GM12878 (cell line): ENCODE data around the gene CATSPER3. TPM values are rescaled to one million over a fixed set of nuclear protein-coding genes. Genes with fewer than 3 reads are reported as not detected.

ENCODE experiments used
- ATAC-seq: fragments of 200-7000 bp; cut with Tn5 transposase; 3 replicates; pipeline ENCODE4 v1.9.1; 2020; ENCODE audit warnings: mild to moderate bottlenecking, moderate library complexity
- BruUV-seq: library from RNA; stranded (reverse); fragments of 400-500 nt; replicated peaks from 2 replicates; lab custom pipeline; 2021; lab: Mats Ljungman, UMichigan
- CTCF ChIA-PET: fragments of 300-600 bp; sonication (Branson Sonifier 250); formaldehyde crosslinking; extraction: SDS; loops from one replicate; lab custom pipeline; 2021; ENCODE audit warnings: inconsistent platforms; lab: Yijun Ruan, JAX
- POLR2A ChIA-PET: fragments of 350-600 bp; formaldehyde crosslinking; extraction: SDS; loops from one replicate; lab custom pipeline; 2021; ENCODE audit warnings: inconsistent platforms; lab: Charles Lee
- RAD21 ChIA-PET: fragments of 300-600 bp; sonication (Branson Sonifier 250); formaldehyde crosslinking; loops from one replicate; lab custom pipeline; 2023; ENCODE audit warnings: antibody characterized with exemption; ENCODE audit not compliant: unreplicated experiment; lab: Charles Lee
- SMC1A ChIA-PET: fragments of 300-600 bp; sonication (Branson Sonifier 250); formaldehyde crosslinking; loops from one replicate; lab custom pipeline; 2023; ENCODE audit not compliant: unreplicated experiment, uncharacterized antibody; lab: Charles Lee
- DNase-seq: peaks from one replicate; pipeline ENCODE4 v3.0.0-alpha.2; 2011; ENCODE audit warnings: low read depth, low spot score
- FAIRE-seq: peaks from 3 replicates; lab custom pipeline; 2011; peaks lifted over from hg19 to GRCh38; lab: Jason Lieb, UNC
- H2AFZ ChIP-seq: 2 replicates; pipeline ENCODE4 v1.6.0; 2011; ENCODE audit warnings: low read depth, low read length, control low read depth; ENCODE audit not compliant: control insufficient read depth
- H3K27ac ChIP-seq: 2 replicates; pipeline ENCODE4 v1.5.1; 2011; ENCODE audit warnings: control low read depth; ENCODE audit not compliant: control insufficient read depth, insufficient read depth
- H3K27me3 ChIP-seq, 2 experiments: replicated peaks in 1 of 2; 2 replicates each; pipeline versions ENCODE4 v1.6.0 to v1.6.1; 2011; ENCODE audit warnings: low read length in 1 of 2; ENCODE audit not compliant: control insufficient read depth in 2 of 2, insufficient read depth in 2 of 2
- H3K36me3 ChIP-seq, 2 experiments: 2 replicates each; pipeline ENCODE4 v1.5.1; 2011; ENCODE audit warnings: low read length in 1 of 2; ENCODE audit not compliant: control insufficient read depth in 2 of 2, insufficient read depth in 2 of 2
- H3K4me1 ChIP-seq: 2 replicates; pipeline ENCODE4 v1.6.1; 2011; ENCODE audit warnings: mild to moderate bottlenecking, low read length, moderate library complexity, mixed read lengths; ENCODE audit not compliant: control insufficient read depth, insufficient read depth
- H3K4me2 ChIP-seq: 2 replicates; pipeline ENCODE4 v1.6.0; 2011; ENCODE audit warnings: control low read depth; ENCODE audit not compliant: control insufficient read depth, insufficient read depth
- H3K4me3 ChIP-seq: fragments of 200-600 bp; sonication (generic); 2 replicates; pipeline ENCODE4 v1.5.1; 2016
- H3K79me2 ChIP-seq: 2 replicates; pipeline ENCODE4 v1.6.0; 2011; ENCODE audit warnings: low read length; ENCODE audit not compliant: control insufficient read depth, insufficient read depth
- H3K9ac ChIP-seq: 2 replicates; pipeline ENCODE4 v1.8.0; 2011; ENCODE audit warnings: low read length, control low read depth, mixed read lengths; ENCODE audit not compliant: control insufficient read depth, insufficient read depth
- H3K9me3 ChIP-seq: replicated peaks from 3 replicates; pipeline ENCODE4 v1.5.1; 2011; ENCODE audit warnings: mild to moderate bottlenecking, low read length; ENCODE audit not compliant: control insufficient read depth, insufficient read depth
- H4K20me1 ChIP-seq: 2 replicates; pipeline ENCODE4 v1.6.0; 2011; ENCODE audit not compliant: control insufficient read depth, insufficient read depth
- CHD2 ChIP-seq: IDR thresholded peaks from 2 replicates; pipeline ENCODE4 v1.6.1; 2011; ENCODE audit warnings: low read depth, low read length, improper control_type of control experiment, borderline replicate concordance
- CREM ChIP-seq: IDR thresholded peaks from 2 replicates; pipeline ENCODE4 v1.6.1; 2014; ENCODE audit warnings: antibody characterized with exemption, low read depth
- ESRRA ChIP-seq: IDR thresholded peaks from 2 replicates; pipeline ENCODE4 v1.6.1; 2012; ENCODE audit warnings: mild to moderate bottlenecking, low read length, improper control_type of control experiment
- FOS ChIP-seq: IDR thresholded peaks from 3 replicates; pipeline ENCODE4 v1.6.1; 2011; ENCODE audit warnings: borderline replicate concordance; ENCODE audit not compliant: insufficient read length; ENCODE audit errors: extremely low read depth
- PML ChIP-seq: IDR thresholded peaks from 2 replicates; pipeline ENCODE4 v1.6.1; 2012; ENCODE audit warnings: low read length, inconsistent platforms
- SP1 ChIP-seq: IDR thresholded peaks from one replicate; pipeline ENCODE4 v1.6.1; 2011; ENCODE audit warnings: low read depth, low read length
- SUZ12 ChIP-seq: fragments of 200-600 bp; sonication (generic); IDR thresholded peaks from one replicate; pipeline ENCODE4 v1.6.1; 2018; ENCODE audit warnings: antibody characterized with exemption, mild to moderate bottlenecking; ENCODE audit not compliant: unreplicated experiment
- ZNF687 ChIP-seq: fragments of 450-650 bp; IDR thresholded peaks from 2 replicates; pipeline ENCODE4 v1.6.1; 2017; ENCODE audit warnings: mild to moderate bottlenecking, moderate library complexity
- ZSCAN29 ChIP-seq: fragments of 450-650 bp; IDR thresholded peaks from 2 replicates; pipeline ENCODE4 v1.6.1; 2017; ENCODE audit warnings: mild to moderate bottlenecking, moderate library complexity
- WGBS: methylation state at CpG from one replicate; pipeline ENCODE4 v1.1.6; 2016; ENCODE audit warnings: low lambda C conversion rate; ENCODE audit not compliant: insufficient replicate concordance, insufficient coverage; ENCODE audit errors: missing lambda C conversion rate; 5-methylcytosine and 5-hydroxymethylcytosine counted together
- in situ Hi-C: fragments of 300-500 bp; cut with MboI; formaldehyde crosslinking; loops from 9 replicates; pipeline ENCODE4 v1.14.3; 2018; ENCODE audit warnings: mixed read lengths
- intact Hi-C: fragments of 100-400 bp; cut with micrococcal nuclease; formaldehyde crosslinking; loops from one replicate; pipeline ENCODE4 v1.14.2; 2022; ENCODE audit not compliant: unreplicated experiment
- polyA plus RNA-seq, 11 experiments: library from polyadenylated mRNA; depleted of rRNA in 4 of 11; unstranded in 6 of 11; stranded (reverse) in 5 of 11; fragments of >200 nt; fragmentation: Nextera tagmentation in 4 of 11; fragmentation: Illumina TruSeq in 1 of 11; extraction: Ambion mirVana in 4 of 11; extraction: Trizol in 1 of 11; gene quantifications; 1 replicate in 1 of 11; 2 replicates in 10 of 11; pipeline versions ENCODE4 v1.2.1 to v1.2.3, GENCODE V29; 2011 to 2016; ENCODE audit warnings: inconsistent platforms in 2 of 11, missing spikeins in 2 of 11, low read depth in 1 of 11
- total RNA-seq, 4 experiments: library from RNA; depleted of rRNA in 3 of 4; stranded (reverse); fragments of >200 nt in 3 of 4; fragmentation: Illumina TruSeq in 1 of 4; extraction: Trizol in 1 of 4; gene quantifications; 2 replicates each; pipeline versions ENCODE4 v1.2.1 to v1.2.3, GENCODE V29; 2013 to 2021
- TF ChIP-seq, protein P1 (sequence below): IDR thresholded peaks from 2 replicates; pipeline ENCODE4 v1.6.1; 2012; ENCODE audit warnings: low read depth, low read length, improper control_type of control experiment

The CATSPER3 gene
- total and polyA plus RNA-seq, 10 of the 15 experiments (the other 5 are each of a cell fraction or from before 2014, with no cell fraction given): 0.06 to 0.38 (median 0.13) TPM; not detected in 4

GRCh38 chr5:135008556-135008955 lies 40.8 kb downstream of the CATSPER3 start:
- in situ Hi-C loops (no loop called here), intact Hi-C loops (no loop called here)
- ChIA-PET CTCF (no interaction called here), POLR2A (no interaction called here), RAD21 (no interaction called here), SMC1A (no interaction called here)
- H3K27ac ChIP-seq: no peak overlapping the region
- WGBS: 42% methylated on average over 8 of the region's 8 CpGs
- ATAC-seq (no peak), DNase-seq (no peak), FAIRE-seq (no peak)
- H3K4me1 ChIP-seq: no peaks in the 10 kb centered on the region
- no peaks in the 10 kb centered on the region for H3K36me3 ChIP-seq
- H3K9me3 ChIP-seq: no peaks in the 10 kb centered on the region
- H2AFZ ChIP-seq: no peak overlapping the region
- no peak overlapping the region for H3K9ac ChIP-seq
- H3K4me3 ChIP-seq: no peak overlapping the region
- no peaks in the 10 kb centered on the region for H3K79me2 ChIP-seq
- no TSS peak for BruUV-seq
- H4K20me1 ChIP-seq: no peaks in the 10 kb centered on the region
- TF ChIP-seq ESRRA (no peak), ZNF687 (no peak), CHD2 (no peak), SP1 (no peak), ZSCAN29 (no peak), FOS (no peak), PML (no peak), CREM (no peak), SUZ12 (no peak)
- TF ChIP-seq, protein P1, sequence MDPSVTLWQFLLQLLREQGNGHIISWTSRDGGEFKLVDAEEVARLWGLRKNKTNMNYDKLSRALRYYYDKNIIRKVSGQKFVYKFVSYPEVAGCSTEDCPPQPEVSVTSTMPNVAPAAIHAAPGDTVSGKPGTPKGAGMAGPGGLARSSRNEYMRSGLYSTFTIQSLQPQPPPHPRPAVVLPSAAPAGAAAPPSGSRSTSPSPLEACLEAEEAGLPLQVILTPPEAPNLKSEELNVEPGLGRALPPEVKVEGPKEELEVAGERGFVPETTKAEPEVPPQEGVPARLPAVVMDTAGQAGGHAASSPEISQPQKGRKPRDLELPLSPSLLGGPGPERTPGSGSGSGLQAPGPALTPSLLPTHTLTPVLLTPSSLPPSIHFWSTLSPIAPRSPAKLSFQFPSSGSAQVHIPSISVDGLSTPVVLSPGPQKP: no peak
- H3K4me2 ChIP-seq: no peak overlapping the region
- H3K27me3 ChIP-seq: no peaks in the 10 kb centered on the region
